Hepatocyte (in vitro differentiated cells): ENCODE data around the gene PSMA3. TPM values are rescaled to one million over a fixed set of nuclear protein-coding genes. Genes with fewer than 3 reads are reported as not detected.

ENCODE experiments used
- DNase-seq: peaks from one replicate; pipeline ENCODE4 v3.0.0-alpha.2; 2016; ENCODE audit warnings: low spot score
- H2AFZ ChIP-seq: fragments of 200-600 bp; sonication (generic); 2 replicates; pipeline ENCODE4 v1.6.0; 2016; ENCODE audit warnings: antibody characterized with exemption, mild to moderate bottlenecking
- H3K27ac ChIP-seq: fragments of 200-600 bp; sonication (generic); 2 replicates; pipeline ENCODE4 v1.5.1; 2016; ENCODE audit warnings: mild to moderate bottlenecking
- H3K27me3 ChIP-seq: fragments of 200-600 bp; sonication (generic); 2 replicates; pipeline ENCODE4 v1.6.1; 2016
- H3K36me3 ChIP-seq: fragments of 200-600 bp; sonication (generic); replicated peaks from 2 replicates; pipeline ENCODE4 v1.5.1; 2016; ENCODE audit warnings: low read depth; ENCODE audit not compliant: insufficient read depth
- H3K4me1 ChIP-seq: fragments of 200-600 bp; sonication (generic); 2 replicates; pipeline ENCODE4 v1.5.1; 2016; ENCODE audit warnings: mild to moderate bottlenecking, moderate library complexity; ENCODE audit not compliant: insufficient read depth
- H3K4me2 ChIP-seq: fragments of 200-600 bp; sonication (generic); 2 replicates; pipeline ENCODE4 v1.6.0; 2016
- H3K4me3 ChIP-seq: fragments of 200-600 bp; sonication (generic); 2 replicates; pipeline ENCODE4 v1.5.1; 2016; ENCODE audit warnings: mild to moderate bottlenecking
- H3K79me2 ChIP-seq: fragments of 200-600 bp; sonication (generic); 2 replicates; pipeline ENCODE4 v1.6.0; 2017; ENCODE audit warnings: mild to moderate bottlenecking
- H3K9me2 ChIP-seq: fragments of 200-600 bp; sonication (generic); replicated peaks from 2 replicates; pipeline ENCODE4 v1.6.0; 2017; ENCODE audit warnings: mild to moderate bottlenecking; ENCODE audit not compliant: insufficient read depth
- H3K9me3 ChIP-seq: fragments of 200-600 bp; sonication (generic); 2 replicates; pipeline ENCODE4 v1.5.1; 2016; ENCODE audit warnings: low read depth, mild to moderate bottlenecking
- H4K20me1 ChIP-seq: fragments of 200-600 bp; sonication (generic); 2 replicates; pipeline ENCODE4 v1.6.0; 2016; ENCODE audit warnings: mild to moderate bottlenecking; ENCODE audit not compliant: insufficient read depth, poor library complexity, severe bottlenecking
- CTCF ChIP-seq: fragments of 200-600 bp; sonication (generic); IDR thresholded peaks from 2 replicates; pipeline ENCODE4 v1.5.1; 2016; ENCODE audit warnings: antibody characterized with exemption, mild to moderate bottlenecking; ENCODE audit not compliant: poor library complexity
- EZH2 ChIP-seq: fragments of 200-600 bp; sonication (generic); IDR thresholded peaks from 2 replicates; pipeline ENCODE4 v1.6.1; 2016; ENCODE audit warnings: antibody characterized with exemption, mild to moderate bottlenecking, borderline replicate concordance
- EZH2phosphoT487 ChIP-seq: fragments of 200-600 bp; sonication (generic); IDR thresholded peaks from one replicate; pipeline ENCODE4 v1.6.1; 2018; ENCODE audit warnings: antibody characterized with exemption, mild to moderate bottlenecking, low read depth, moderate library complexity; ENCODE audit not compliant: unreplicated experiment, severe bottlenecking
- WGBS: methylation state at CpG from one replicate; pipeline ENCODE4 v1.1.6; 2016; ENCODE audit warnings: low lambda C conversion rate; ENCODE audit errors: missing lambda C conversion rate; 5-methylcytosine and 5-hydroxymethylcytosine counted together
- polyA plus RNA-seq: library from polyadenylated mRNA; unstranded; fragments of >200 nt; fragmentation: Nextera tagmentation; extraction: Ambion mirVana; gene quantifications from 2 replicates; pipeline ENCODE4 v1.2.1, GENCODE V29; 2016
- total RNA-seq: library from RNA; depleted of rRNA; stranded (reverse); fragments of >200 nt; gene quantifications from 2 replicates; pipeline ENCODE4 v1.2.3, GENCODE V29; 2014

The PSMA3 gene
- total and polyA plus RNA-seq, 2 experiments from 2014 or later: 152 to 186 TPM

- no peaks in the 10 kb centered on the region for H3K36me3 ChIP-seq
- TF ChIP-seq CTCF: no peak
- no peaks in the 10 kb centered on the region for H3K27me3 ChIP-seq
These were observed 31.5 kb upstream of the PSMA3 start for GRCh38 chr14:58213176-58213575.

DNA sequence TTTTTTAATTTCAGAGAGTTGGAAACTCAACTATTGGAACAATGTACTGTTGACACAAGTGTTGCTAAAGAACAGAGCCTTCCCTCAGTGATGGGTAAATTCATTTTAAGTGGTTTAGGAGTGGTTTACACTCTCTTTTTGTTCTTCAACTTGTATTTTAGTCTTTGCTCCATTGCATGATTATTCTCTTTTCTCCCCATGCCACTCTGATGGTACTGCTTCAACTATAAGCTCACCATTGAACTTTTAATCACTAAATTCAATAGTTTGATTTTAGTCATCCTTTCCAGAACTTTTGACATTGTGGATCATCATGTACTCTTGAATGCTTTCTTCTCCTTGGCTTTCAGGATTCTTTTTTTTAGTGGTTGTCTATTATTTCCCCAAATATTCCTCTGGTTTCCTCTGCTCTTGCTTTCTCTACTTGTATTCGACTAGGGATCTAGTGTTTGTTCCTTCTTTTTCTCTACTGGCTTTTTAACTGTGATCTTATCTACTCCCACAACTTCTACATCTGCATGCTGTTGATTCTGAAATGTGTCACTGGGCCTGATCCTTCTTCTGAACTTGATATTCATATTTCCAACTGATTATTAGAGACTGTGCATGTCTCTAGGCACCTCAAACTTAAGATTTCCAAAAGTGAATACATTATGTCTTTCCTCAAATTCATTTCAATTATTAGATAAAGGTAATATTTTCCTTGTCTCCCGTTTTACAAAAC lies 29.3 kb upstream of the PSMA3 start:
- no peaks in the 10 kb centered on the region for H3K27me3 ChIP-seq
- no peaks in the 10 kb centered on the region for H3K79me2 ChIP-seq
- no peaks in the 10 kb centered on the region for H3K36me3 ChIP-seq
- no peaks in the 10 kb centered on the region for H4K20me1 ChIP-seq
- H3K27ac ChIP-seq: no peak overlapping the region
- H3K4me2 ChIP-seq: no peak overlapping the region
- H3K9me2 ChIP-seq: no peaks in the 10 kb centered on the region
- 98% methylated on average over 2 of the region's 2 CpGs for WGBS
- no peak for DNase-seq
- no peaks in the 10 kb centered on the region for H3K9me3 ChIP-seq
- TF ChIP-seq EZH2 (no peak), EZH2phosphoT487 (no peak), CTCF (no peak)
- no peak overlapping the region for H2AFZ ChIP-seq
- H3K4me1 ChIP-seq: no peaks in the 10 kb centered on the region
- H3K4me3 ChIP-seq: no peak overlapping the region

More at GRCh38 chr14:58213176-58213575, 31.5 kb upstream of the PSMA3 start:
- no peak for DNase-seq
- Histone ChIP-seq H3K79me2 (no peaks in the 10 kb centered on the region), H2AFZ (no peak overlapping the region), H3K27ac (no peak overlapping the region), H3K4me2 (no peak overlapping the region), H3K4me3 (no peak overlapping the region), H3K9me2 (no peaks in the 10 kb centered on the region), H4K20me1 (no peaks in the 10 kb centered on the region), H3K4me1 (no peaks in the 10 kb centered on the region), H3K9me3 (no peaks in the 10 kb centered on the region)

- Histone ChIP-seq H4K20me1 (no peaks in the 10 kb centered on the region), H3K9me3 (no peaks in the 10 kb centered on the region), H3K79me2 (no peaks in the 10 kb centered on the region), H2AFZ (no peak overlapping the region), H3K9me2 (no peaks in the 10 kb centered on the region), H3K4me3 (no peak overlapping the region), H3K4me2 (no peak overlapping the region), H3K27ac (no peak overlapping the region), H3K27me3 (no peaks in the 10 kb centered on the region), H3K36me3 (no peaks in the 10 kb centered on the region), H3K4me1 (no peaks in the 10 kb centered on the region)
- no peak for DNase-seq
- TF ChIP-seq CTCF: no peak
- no peak for TF ChIP-seq EZH2
- TF ChIP-seq EZH2phosphoT487: no peak
- WGBS: 92% methylated on average over 2 of the region's 2 CpGs
These were observed 28.1 kb upstream of the PSMA3 start for GRCh38 chr14:58216544-58216943.
